HG02973 (cell line): Measurements from ENCODE around the gene HEATR5A.
"Not testable (repeated sequence)": the region's sequence is repeated elsewhere in the genome, so short reads cannot be mapped to it uniquely, and the experiment has no call there.

Source experiments
- ATAC-seq: cut with Tn5 transposase; IDR thresholded peaks from one replicate; pipeline ENCODE4 v1.9.1; 2021; ENCODE audit warnings: moderate library complexity; ENCODE audit not compliant: unreplicated experiment

HEATR5A gene

DNA sequence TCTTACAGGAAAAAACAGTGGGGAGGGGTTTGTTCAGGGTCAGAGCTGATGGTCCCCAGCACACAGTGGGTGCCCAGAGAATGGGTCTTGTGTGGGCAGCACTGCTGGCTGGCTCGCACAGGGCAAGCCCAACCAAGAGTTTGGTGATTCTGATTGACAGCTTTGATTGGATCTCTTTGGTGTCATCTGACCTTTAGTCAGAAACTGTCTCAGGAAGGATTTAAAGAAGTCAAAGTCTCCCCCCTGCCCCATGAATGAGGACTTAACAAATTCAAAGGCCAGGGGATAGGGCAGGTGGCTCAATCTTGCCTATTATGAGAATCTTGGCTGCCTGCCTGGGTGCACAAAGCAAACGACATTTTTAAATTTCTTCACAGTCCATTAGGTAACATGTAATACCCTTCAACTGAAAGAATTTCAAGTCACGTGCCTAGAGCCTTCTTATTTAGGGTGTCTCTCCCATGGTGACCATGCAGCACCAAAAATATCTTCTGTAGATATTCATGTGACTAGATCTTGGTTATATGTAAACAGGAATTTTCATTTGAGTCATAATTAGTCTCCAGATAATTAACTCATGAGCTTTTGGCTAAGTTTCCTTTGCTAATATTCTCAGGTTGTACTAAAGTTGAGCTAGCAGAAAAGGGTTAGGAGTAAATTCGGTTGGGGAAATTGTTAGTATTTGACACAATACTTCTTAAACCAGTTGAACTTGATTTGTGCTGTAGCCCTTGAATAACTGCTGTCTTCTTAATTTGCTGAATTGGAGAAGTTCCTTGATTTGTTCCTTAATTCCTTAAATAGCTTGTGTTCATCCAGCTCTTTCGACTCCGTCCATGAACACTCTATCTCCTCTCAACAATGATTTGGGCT lies 158.3 kb downstream of the HEATR5A start:
- no peak for ATAC-seq

DNA sequence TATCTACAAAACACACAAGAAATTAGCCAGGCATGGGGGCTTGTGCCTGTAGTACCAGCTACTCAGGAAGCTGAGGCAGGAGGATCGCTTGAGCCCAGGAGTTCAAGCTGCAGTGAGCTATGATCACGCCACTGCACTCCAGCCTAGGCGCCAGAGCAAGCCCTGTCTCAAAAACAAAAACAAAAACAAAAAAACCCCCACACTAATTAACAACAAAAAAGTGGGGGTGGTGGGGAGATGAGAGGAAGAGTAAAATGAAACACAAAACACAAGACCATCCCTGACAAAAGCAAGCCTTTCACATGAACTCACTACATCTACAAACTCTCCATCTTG lies 158.9 kb downstream of the HEATR5A start:
- no peak for ATAC-seq

DNA sequence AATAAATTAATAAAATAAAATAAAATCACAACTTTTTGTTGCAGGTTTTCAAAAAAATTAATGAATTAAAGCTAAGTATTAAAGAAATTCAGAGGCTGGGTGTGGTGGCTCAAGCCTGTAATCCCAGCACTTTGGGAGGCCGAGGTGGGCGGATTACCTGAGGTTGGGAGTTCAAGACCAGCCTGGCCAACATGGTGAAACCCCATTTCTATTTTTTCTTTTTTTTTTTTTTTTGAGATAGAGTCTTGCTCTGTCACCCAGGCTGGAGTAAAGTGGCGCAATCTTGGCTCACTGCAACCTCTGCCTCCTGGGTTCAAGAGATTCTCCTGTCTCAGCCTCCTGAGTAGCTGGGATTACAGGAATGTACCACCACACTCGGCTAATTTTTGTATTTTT lies 161.3 kb downstream of the HEATR5A start:
- not testable (repeated sequence) for ATAC-seq

DNA sequence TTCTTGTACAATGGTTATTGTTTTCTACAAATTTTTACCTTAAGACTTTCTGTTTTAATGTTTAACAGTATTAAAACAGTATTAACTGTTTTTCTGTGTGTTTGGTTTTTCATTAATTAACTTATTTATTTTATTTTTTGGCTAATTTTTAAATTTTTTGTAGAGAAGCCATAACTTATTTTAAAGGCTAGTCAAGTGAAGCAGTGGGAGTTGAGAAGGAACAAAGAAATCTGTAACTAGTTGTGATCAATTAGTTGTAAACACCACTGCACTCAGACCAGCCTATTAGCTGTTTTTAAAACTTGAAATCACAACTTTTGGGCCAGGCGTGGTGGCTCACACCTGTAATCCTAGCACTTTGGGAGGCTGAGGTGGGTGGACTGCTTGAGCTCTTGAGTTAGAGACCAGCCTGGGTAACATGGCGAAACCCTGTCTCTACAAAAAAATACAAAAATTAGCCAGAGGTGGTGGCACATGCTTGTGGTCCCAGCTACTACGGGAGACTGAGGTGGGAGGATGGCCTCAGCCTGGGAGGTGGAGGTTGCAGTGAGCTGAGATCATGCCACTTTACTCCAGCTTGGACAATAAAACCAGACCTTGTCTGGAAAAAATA lies 161.8 kb downstream of the HEATR5A start:
- ATAC-seq, result no peak

DNA sequence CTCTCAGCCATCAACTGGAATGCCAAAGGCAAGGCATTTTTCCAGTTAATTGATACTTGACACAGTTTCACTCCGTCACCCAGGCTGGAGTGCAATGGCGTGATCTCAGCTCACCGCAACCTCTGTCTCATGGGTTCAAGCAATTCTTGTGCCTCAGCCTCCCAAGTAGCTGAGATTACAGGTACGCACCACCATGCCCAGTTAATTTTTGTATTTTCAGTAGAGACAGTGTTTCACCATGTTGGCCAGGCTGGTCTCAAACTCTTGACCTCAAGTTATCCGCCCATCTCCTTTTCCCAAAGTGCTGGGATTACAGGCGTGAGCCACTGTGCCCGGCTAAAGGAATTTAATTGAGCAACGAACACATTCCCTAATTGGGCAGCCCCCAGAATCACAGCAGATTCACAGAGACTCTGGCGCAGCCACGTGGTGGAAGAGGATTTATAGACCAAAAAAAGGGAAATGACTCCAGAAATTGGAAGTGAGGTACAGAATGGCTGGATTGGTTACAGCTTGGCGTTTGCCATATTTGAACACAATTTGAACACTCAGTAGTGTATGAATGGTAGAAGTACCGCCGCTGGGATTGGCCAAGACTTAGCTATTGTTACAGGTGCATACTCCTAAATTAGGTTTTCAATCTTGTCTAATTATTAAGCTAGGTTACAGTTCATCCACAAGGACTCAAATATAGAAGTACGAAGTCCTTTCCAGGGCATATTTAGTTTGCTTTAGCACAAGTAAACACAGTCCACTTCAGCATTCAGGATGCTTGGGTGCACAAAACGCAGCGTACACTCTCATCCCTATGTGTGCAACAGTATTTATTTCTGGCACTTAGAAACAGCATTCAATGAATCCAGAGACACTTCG lies 162.6 kb downstream of the HEATR5A start:
- not testable (repeated sequence) for ATAC-seq

DNA sequence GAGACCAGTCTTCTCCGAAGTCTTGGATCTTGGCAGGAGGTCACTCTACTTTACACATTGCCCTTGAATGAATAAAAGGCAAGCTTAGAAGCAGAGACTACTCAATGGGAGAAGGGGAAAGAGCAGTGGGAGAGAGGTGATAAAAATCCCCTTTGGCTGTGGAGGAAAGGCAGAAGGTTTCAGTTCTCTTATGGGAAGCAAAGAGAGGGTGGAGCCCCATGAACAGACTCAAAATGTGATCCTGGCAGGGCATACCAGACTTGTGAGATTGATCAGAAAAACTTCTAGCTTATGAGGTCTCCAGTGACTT lies 163.2 kb downstream of the HEATR5A start:
- ATAC-seq, result no peak

DNA sequence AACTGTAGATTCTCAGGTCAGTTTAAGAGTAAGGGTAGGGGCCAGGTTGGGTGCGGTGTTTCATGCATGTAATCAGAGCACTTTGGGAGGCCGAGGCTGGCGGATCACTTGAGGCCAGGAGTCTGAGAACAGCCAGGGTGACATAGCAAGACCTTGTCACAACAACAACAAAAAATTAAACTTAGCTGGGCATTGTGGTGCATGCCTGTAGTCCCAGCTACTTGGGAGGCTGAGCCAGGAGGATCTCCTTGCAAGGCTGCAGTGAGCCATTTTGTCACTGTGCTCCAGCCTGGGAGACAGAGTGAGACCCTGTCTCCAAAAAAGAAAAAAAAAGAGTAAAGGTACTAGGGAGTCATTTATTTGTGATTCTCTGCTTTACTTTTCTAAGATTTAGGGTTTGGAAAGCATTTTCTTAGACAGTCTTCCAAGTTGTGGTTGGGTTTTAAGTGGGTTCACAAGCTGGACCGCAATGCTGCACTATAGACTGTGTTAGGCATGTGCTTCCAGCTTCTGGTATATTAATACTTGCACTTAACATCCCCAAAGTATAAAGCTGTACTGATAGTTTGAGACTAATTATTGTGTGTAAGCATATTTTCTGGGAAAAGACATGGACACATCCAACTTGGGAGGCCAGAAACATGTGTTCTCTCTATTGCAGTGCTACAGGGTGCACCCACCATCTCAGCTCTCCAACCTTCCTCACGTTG lies 163.7 kb downstream of the HEATR5A start:
- ATAC-seq, result no peak

DNA sequence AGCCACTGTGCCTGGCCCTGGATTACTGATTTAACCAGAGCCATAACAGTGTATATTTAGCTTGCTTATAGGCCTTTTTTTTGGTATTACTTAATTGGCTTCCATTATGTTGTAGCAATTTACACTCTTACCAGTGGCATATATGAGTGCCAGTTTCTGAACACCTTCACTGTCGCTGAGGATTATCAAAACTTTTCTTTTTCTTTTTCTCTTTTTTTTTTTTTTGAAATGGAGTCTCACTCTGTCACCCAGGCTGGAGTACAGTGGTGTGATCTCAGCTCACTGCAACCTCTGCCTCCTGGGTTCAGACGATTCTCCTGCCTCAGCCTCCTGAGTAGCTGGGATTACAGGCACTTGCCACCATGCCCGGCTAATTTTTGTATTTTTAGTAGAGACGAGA lies 164.4 kb downstream of the HEATR5A start:
- ATAC-seq, result not testable (repeated sequence)

DNA sequence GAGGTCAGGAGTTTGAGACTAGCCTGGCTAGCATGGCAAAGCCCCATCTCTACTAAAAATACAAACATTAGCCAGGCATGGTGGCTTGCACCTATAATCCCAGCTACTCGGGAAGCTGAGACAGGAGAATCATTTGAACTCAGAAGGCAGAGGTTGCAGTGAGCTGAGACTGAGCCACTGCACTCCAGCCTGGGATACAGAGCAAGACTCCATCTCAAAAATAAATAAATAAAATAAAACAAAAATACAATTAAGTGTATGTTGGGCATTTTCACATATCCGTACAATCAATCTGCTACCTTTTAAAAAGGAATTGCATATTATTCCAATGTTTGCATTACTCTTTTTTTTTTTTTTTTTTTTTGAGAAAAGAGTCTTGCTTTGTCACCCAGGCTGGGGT lies 165.1 kb downstream of the HEATR5A start:
- ATAC-seq, result no peak

DNA sequence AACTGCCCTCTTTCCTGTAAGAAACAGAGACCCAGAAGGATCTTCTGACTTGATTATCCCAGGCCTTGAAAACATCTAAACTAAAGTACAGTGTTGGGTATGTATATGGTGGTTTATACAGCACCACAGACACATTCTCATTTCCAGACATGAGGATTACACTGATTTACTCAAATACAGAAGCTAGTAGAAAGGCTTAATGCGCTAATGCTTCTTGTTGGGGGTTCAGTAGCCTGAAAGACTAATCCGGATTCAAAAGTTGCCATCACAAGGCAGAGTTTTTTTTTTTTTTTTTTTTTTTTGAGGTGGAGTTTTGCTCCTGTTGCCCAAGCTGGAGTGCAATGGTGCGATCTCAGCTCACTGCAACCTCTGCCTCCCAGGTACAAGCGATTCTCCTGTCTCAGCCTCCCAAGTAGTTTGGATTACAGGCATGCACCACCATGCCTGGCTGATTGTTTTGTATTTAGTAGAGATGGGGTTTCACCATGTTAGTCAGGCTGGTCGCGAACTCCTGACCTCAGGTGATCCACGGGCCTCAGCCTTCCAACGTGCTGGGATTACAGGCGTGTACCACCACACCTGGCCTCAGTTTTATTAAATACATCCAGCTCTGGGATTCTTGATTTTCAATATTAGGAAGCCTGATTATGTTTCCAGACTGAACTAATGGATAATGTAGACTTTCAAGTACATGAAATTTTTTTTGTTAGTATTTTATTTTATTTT lies 166.4 kb downstream of the HEATR5A start:
- ATAC-seq, result no peak

DNA sequence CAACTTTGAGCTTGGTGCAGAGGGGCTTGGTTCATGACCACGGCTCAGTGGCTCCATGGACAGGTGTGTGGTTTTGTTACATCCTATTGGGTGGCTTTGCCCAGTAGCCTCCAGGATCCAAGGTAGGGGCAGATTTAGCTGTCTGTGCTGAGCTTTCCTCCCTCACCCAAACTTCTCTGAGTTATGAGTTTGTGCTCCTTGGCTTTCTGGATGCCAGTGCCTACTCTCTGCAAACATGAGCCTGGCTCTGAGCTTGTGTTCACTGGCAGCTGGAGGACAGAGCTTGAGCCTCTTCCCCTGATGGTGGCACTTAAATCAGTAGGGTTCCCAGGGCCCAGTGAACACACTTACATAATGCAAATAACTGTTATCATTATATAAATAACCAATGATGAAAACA lies 167.5 kb downstream of the HEATR5A start:
- ATAC-seq, result no peak

DNA sequence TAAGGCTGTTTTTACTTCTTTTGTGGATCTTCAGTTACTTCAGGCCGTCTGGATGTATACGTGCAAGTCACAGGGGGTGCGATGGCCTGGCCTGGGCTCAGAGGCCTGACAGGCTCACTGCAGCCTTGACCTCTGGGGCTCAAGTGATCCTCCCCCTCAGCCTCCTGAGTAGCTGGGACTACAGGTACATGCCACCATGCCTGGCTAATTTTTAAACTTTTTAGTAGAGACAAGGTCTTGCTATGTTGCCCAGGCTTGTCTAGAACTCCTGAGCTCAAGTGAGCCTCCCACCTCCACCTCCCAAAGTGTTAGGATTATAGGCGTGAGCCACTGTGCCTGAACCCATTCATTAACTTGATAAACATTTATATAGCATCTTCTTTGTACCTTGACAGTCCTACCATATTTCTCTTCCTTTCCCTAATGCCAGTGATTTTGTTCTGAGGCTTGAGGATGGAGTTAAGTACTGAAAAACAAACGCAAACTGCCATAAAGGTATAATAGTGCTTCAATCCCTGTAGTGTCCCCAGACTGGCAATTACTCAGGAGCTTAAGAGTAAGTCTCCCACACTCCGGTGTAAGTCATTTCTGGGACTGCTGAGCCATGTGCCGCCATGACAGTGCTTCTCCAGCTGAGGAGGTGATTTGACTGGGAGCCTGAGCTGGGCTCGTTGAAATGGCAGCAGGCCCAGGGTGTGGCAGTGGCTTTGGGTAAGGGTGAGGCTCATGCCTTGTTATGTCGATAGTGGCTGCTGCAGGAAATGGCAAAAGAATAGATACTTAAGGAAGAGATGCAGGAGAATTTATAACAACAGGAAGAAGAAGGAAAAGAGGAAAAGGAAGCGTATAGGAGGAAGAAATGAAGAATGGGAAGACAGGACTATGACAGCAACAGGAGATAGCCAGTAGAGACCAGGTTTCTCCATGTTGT lies 169.1 kb downstream of the HEATR5A start:
- ATAC-seq, result no peak

DNA sequence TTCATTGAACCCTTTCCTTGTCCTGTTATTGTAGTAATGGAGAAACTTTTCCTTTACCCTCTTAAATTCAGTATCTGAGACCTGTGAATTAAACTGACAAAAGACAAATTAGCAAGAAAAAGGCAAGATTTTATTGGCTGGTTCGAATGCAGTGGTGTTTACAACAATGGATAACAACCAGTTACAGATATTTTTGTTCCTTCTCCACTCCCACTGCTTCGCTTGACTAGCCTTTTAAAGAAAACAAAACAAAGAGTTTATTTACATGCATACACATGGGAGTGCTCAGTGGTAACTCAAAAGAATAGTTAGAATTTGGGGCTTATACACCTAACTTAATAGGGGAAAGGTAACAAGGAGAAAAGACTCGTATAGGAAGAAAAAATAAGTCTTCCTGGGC lies 175.7 kb downstream of the HEATR5A start:
- ATAC-seq, result no peak

DNA sequence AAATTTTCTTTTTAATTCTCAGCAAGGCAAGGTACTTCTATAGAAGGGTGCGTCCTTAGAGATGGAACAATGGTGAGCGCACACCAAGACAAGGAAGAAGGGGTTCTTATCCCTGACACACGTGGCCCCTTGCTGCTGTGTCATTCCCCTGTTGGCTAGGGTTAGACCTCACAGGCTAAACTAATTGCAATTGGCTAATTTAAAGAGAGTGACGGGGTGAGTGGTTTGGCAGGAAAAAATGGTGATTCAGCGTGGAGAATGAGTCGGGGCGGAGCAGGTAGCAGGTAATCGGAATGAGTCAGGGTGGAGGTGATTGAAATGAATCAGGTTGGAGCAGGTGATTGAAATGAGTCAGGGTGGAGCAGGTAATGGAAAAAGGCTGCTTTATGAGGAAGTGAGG lies 176.5 kb downstream of the HEATR5A start:
- no peak for ATAC-seq

DNA sequence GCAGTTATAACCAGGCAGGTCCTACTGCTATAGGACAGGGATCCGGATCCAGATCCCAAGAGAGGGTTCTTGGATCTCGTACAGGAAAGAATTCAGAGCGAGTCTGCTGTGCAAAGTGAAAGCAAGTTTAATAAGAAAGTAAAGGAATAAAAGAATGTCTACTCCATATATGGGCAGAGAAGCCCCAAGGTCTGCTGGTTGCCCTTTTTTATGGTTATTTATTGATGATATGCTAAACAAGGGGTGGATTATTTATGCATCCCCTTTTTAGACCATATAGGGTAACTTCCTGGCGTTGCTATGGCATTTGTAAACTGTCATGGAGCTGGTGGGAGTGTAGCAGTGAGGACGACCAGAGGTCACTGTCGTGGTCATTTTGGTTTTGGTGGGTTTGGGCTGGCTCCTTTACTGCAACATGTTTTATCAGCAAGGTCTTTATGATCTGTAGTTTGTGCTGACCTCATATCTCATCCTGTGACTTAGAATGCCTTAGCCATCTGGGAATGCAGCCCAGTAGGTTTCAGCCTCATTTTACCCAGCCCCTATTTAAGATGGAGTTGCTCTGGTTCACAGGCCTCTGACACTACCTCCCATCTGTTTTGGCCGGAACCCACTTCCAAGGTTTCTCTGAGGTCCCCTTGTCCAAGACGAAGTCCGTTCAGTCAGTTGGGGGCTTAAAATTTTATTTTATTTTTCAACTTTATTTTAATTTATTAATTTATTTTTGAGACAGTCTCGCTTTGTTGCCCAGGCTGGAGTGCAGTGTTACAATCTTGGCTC lies 178.0 kb downstream of the HEATR5A start:
- not testable (repeated sequence) for ATAC-seq
